ENCODE data around the gene MTR. TPM values are rescaled to one million over a fixed set of nuclear protein-coding genes. Genes with fewer than 3 reads are reported as not detected.
"Not testable (repeated sequence)": the region's sequence is repeated elsewhere in the genome, so short reads cannot be mapped to it uniquely, and the experiment has no call there.

The MTR gene
- total RNA-seq, 2 donors from 2014 or later, result 31.3 to 39.8 TPM

DNA sequence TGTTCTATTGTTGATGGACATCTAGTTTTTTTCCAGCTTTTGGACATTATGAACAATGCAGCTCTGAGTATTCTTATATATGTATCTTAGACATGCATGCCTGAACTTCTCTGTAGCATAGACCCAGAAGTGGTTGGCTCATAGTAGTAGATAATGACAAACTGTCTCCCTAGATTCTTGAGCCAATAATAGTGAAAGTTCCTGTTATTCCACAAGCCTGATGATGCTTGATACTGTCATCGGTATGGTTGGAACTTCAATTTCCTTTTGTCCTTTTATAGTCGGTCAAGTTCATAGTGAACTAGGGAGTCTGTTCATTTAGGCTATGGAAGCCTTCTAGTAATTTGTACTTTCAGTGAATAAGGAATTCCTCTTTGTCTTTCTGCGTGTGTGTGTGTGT, 56.8 kb downstream of the MTR start:
- ATAC-seq (ENCODE audit: insufficient number of reproducible peaks, low FRiP score, low read depth), result no peak
- Histone ChIP-seq H3K4me1 (ENCODE audit: control insufficient read depth in 1 of 2, low read depth in 2 of 2) (no peaks in the 10 kb centered on the region), H3K36me3 (peaks cover 8% of the 10 kb centered on the region), H3K4me3 (no peak overlapping the region), H3K27me3 (replicated peaks; ENCODE audit: insufficient read depth) (no peaks in the 10 kb centered on the region), H3K9me3 (no peaks in the 10 kb centered on the region), H3K27ac (no peak overlapping the region)
- no peak for DNase-seq (ENCODE audit: low spot score)
- TF ChIP-seq, protein P1, sequence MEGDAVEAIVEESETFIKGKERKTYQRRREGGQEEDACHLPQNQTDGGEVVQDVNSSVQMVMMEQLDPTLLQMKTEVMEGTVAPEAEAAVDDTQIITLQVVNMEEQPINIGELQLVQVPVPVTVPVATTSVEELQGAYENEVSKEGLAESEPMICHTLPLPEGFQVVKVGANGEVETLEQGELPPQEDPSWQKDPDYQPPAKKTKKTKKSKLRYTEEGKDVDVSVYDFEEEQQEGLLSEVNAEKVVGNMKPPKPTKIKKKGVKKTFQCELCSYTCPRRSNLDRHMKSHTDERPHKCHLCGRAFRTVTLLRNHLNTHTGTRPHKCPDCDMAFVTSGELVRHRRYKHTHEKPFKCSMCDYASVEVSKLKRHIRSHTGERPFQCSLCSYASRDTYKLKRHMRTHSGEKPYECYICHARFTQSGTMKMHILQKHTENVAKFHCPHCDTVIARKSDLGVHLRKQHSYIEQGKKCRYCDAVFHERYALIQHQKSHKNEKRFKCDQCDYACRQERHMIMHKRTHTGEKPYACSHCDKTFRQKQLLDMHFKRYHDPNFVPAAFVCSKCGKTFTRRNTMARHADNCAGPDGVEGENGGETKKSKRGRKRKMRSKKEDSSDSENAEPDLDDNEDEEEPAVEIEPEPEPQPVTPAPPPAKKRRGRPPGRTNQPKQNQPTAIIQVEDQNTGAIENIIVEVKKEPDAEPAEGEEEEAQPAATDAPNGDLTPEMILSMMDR (IDR thresholded peaks at IDR 0.05), result no peak

- Histone ChIP-seq H3K36me3 (peaks cover 8% of the 10 kb centered on the region), H3K4me3 (no peak overlapping the region), H3K27me3 (replicated peaks; ENCODE audit: insufficient read depth) (no peaks in the 10 kb centered on the region), H3K27ac (no peak overlapping the region), H3K4me1 (ENCODE audit: control insufficient read depth in 1 of 2, low read depth in 2 of 2) (no peaks in the 10 kb centered on the region), H3K9me3 (no peaks in the 10 kb centered on the region)
- TF ChIP-seq, protein P1 (IDR thresholded peaks at IDR 0.05), result no peak
- DNase-seq (ENCODE audit: low spot score), result no peak
- ATAC-seq (ENCODE audit: insufficient number of reproducible peaks, low FRiP score, low read depth), result no peak
Observed at GRCh38 chr1:236853921-236854604, 59.0 kb downstream of the MTR start.

- peaks cover 8% of the 10 kb centered on the region for H3K36me3 ChIP-seq
- no peak overlapping the region for H3K27ac ChIP-seq
- no peaks in the 10 kb centered on the region for H3K27me3 ChIP-seq (replicated peaks; ENCODE audit: insufficient read depth)
- no peak for DNase-seq (ENCODE audit: low spot score)
- no peak overlapping the region for H3K4me3 ChIP-seq
- no peak for ATAC-seq (ENCODE audit: insufficient number of reproducible peaks, low FRiP score, low read depth)
- H3K9me3 ChIP-seq, result no peaks in the 10 kb centered on the region
- H3K4me1 ChIP-seq (ENCODE audit: control insufficient read depth in 1 of 2, low read depth in 2 of 2), result no peaks in the 10 kb centered on the region
- TF ChIP-seq, protein P1 (IDR thresholded peaks at IDR 0.05), result no peak
Observed at GRCh38 chr1:236854605-236854983, 59.5 kb downstream of the MTR start.

DNA sequence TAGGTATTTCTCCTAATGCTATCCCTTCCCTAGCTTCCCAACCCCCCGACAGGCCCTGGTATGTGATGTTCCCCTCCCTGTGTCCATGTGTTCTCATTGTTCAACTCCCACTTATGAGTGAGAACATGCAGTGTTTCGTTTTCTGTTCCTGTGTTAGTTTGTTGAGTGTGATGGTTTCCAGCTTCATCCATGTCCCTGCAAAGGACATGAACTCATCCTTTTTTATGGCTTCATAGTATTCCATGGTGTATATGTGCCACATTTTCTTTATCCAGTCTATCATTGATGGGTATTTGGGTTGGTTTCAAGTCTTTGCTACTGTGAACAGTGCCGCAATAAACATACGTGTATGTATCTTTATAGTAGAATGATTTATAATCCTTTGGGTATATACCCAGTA, 61.6 kb downstream of the MTR start:
- ATAC-seq (ENCODE audit: insufficient number of reproducible peaks, low FRiP score, low read depth); H3K4me3 ChIP-seq; H3K9me3 ChIP-seq; H3K36me3 ChIP-seq; DNase-seq (ENCODE audit: low spot score); H3K4me1 ChIP-seq (ENCODE audit: control insufficient read depth in 1 of 2, low read depth in 2 of 2); H3K27ac ChIP-seq; H3K27me3 ChIP-seq (replicated peaks; ENCODE audit: insufficient read depth): not testable (repeated sequence)

- Histone ChIP-seq H3K36me3 (peaks cover 7% of the 10 kb centered on the region), H3K4me3 (no peak overlapping the region), H3K9me3 (no peaks in the 10 kb centered on the region), H3K27me3 (replicated peaks; ENCODE audit: insufficient read depth) (no peaks in the 10 kb centered on the region), H3K4me1 (ENCODE audit: control insufficient read depth in 1 of 2, low read depth in 2 of 2) (peaks cover 0 to 8% of the 10 kb centered on the region in 2 donors), H3K27ac (no peak overlapping the region)
- no peak for DNase-seq (ENCODE audit: low spot score)
- TF ChIP-seq, protein P1 (IDR thresholded peaks at IDR 0.05), result no peak
- ATAC-seq (ENCODE audit: insufficient number of reproducible peaks, low FRiP score, low read depth), result no peak
Observed at GRCh38 chr1:236858165-236858564, 63.1 kb downstream of the MTR start.

GRCh38 chr1:236860101-236860500, 65.0 kb downstream of the MTR start:
- Histone ChIP-seq H3K4me3 (no peak overlapping the region), H3K4me1 (ENCODE audit: control insufficient read depth in 1 of 2, low read depth in 2 of 2) (peaks cover 0 to 8% of the 10 kb centered on the region in 2 donors), H3K9me3 (no peaks in the 10 kb centered on the region), H3K27ac (no peak overlapping the region), H3K27me3 (replicated peaks; ENCODE audit: insufficient read depth) (no peaks in the 10 kb centered on the region), H3K36me3 (peaks cover 10% of the 10 kb centered on the region)
- no peak for DNase-seq (ENCODE audit: low spot score)
- TF ChIP-seq, protein P1 (IDR thresholded peaks at IDR 0.05), result no peak
- no peak for ATAC-seq (ENCODE audit: insufficient number of reproducible peaks, low FRiP score, low read depth)

Measured in thoracic aorta (tissue), 2 donors.